Kidney (tissue), 14 donors: ENCODE data around the gene POSTN. TPM values are rescaled to one million over a fixed set of nuclear protein-coding genes. Genes with fewer than 3 reads are reported as not detected.
A peak's percentile ranks its signal among the peaks of the same experiment; 100 is the strongest.
"Not testable (repeated sequence)": the region's sequence is repeated elsewhere in the genome, so short reads cannot be mapped to it uniquely, and the experiment has no call there.

Experiments used
- DNase-seq, 5 donors: peaks; one replicate each; pipeline ENCODE4 v3.0.0-alpha.2; 2013 to 2020
- FAIRE-seq: peaks from 2 replicates; lab custom pipeline; 2012; peaks lifted over from hg19 to GRCh38; lab: Jason Lieb, UNC
- H3K27ac ChIP-seq, 2 donors: one replicate each; pipeline ENCODE4 v1.7.0; 2013; ENCODE audit warnings: low read depth in 2 of 2, low read length in 2 of 2, inconsistent platforms in 1 of 2
- H3K27me3 ChIP-seq: one replicate; pipeline ENCODE4 v1.7.1; 2013; ENCODE audit warnings: low read length, inconsistent platforms; ENCODE audit not compliant: control insufficient read depth, insufficient read depth
- H3K36me3 ChIP-seq, 3 donors: one replicate each; pipeline versions ENCODE4 v1.7.0 to v1.7.1; 2013; ENCODE audit warnings: low read length in 3 of 3, control low read depth in 1 of 3, inconsistent platforms in 1 of 3; ENCODE audit not compliant: insufficient read depth in 3 of 3, control insufficient read depth in 2 of 3
- H3K4me1 ChIP-seq, 3 donors: one replicate each; pipeline versions ENCODE4 v1.7.0 to v1.7.1; 2013; ENCODE audit warnings: low read length in 3 of 3, inconsistent platforms in 1 of 3, low read depth in 1 of 3; ENCODE audit not compliant: control insufficient read depth in 2 of 3, insufficient read depth in 2 of 3
- H3K4me3 ChIP-seq, 3 donors: one replicate each; pipeline versions ENCODE4 v1.7.0 to v1.8.1; 2013; ENCODE audit warnings: low read length in 3 of 3, control low read depth in 1 of 3, inconsistent platforms in 1 of 3
- H3K9ac ChIP-seq, 3 donors: one replicate each; pipeline versions ENCODE4 v1.7.0 to v1.7.1; 2013; ENCODE audit warnings: low read length in 3 of 3, control low read depth in 1 of 3, inconsistent platforms in 1 of 3
- H3K9me3 ChIP-seq, 3 donors: one replicate each; pipeline versions ENCODE4 v1.7.0 to v1.7.1; 2013; ENCODE audit warnings: low read length in 3 of 3, control low read depth in 1 of 3, inconsistent platforms in 1 of 3; ENCODE audit not compliant: control insufficient read depth in 2 of 3, insufficient read depth in 1 of 3
- intact Hi-C: fragments of 100-400 bp; cut with DNase I; formaldehyde crosslinking; loops from one replicate; pipeline ENCODE4 v1.11.1; 2022
- polyA plus RNA-seq: library from polyadenylated mRNA; stranded (reverse); fragments of 350-450 nt; fragmentation: Illumina TruSeq; extraction: RNeasy Lipid Tissue Mini Kit (QIAGEN cat#74804); gene quantifications from one replicate; pipeline ENCODE4 v1.2.3, GENCODE V29; 2014; ENCODE audit warnings: low read depth, low replicate concordance; ENCODE audit not compliant: insufficient read depth
- total RNA-seq: library from RNA; stranded (reverse); fragmentation: NEBNext Ultra II Directional; extraction: Animal tissue kit (Norgen Biotek cat#: 25700); gene quantifications from one replicate; pipeline ENCODE4 v1.2.1, GENCODE V29; 2021
- TF ChIP-seq, protein P1 (sequence below): IDR thresholded peaks from 3 replicates; pipeline ENCODE4 v1.5.1; 2012; ENCODE audit warnings: mild to moderate bottlenecking, moderate library complexity, borderline replicate concordance; ENCODE audit not compliant: insufficient read depth; ENCODE audit errors: extremely low read depth
- donor health status: control.
- donor health status: control.
- donor health status: control.
- donor health status: control.
- donor health status: control.
- donor health status: DM: yes; HTN: yes; CAD: no.
- donor health status: Normal renal cell carcinoma (clear cell type).

POSTN gene
- total and polyA plus RNA-seq, 2 donors from 2014 or later: 13.1 to 49.7 TPM

GRCh38 chr13:37597477-37598025 lies 1.0 kb downstream of the POSTN start:
- H3K36me3 ChIP-seq: no peaks in the 10 kb centered on the region
- H3K9me3 ChIP-seq: no peaks in the 10 kb centered on the region
- H3K9ac ChIP-seq: peak overlapping the region in 1 of 3 donors; percentile 25
- H3K27ac ChIP-seq: no peak overlapping the region
- TF ChIP-seq, protein P1, sequence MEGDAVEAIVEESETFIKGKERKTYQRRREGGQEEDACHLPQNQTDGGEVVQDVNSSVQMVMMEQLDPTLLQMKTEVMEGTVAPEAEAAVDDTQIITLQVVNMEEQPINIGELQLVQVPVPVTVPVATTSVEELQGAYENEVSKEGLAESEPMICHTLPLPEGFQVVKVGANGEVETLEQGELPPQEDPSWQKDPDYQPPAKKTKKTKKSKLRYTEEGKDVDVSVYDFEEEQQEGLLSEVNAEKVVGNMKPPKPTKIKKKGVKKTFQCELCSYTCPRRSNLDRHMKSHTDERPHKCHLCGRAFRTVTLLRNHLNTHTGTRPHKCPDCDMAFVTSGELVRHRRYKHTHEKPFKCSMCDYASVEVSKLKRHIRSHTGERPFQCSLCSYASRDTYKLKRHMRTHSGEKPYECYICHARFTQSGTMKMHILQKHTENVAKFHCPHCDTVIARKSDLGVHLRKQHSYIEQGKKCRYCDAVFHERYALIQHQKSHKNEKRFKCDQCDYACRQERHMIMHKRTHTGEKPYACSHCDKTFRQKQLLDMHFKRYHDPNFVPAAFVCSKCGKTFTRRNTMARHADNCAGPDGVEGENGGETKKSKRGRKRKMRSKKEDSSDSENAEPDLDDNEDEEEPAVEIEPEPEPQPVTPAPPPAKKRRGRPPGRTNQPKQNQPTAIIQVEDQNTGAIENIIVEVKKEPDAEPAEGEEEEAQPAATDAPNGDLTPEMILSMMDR: no peak
- DNase-seq (no peak), FAIRE-seq (no peak)
- peak overlapping the region in 1 of 3 donors; percentile 64 for H3K4me3 ChIP-seq
- intact Hi-C loops: no loop called here
- H3K4me1 ChIP-seq: no peaks in the 10 kb centered on the region
- H3K27me3 ChIP-seq: no peaks in the 10 kb centered on the region

DNA sequence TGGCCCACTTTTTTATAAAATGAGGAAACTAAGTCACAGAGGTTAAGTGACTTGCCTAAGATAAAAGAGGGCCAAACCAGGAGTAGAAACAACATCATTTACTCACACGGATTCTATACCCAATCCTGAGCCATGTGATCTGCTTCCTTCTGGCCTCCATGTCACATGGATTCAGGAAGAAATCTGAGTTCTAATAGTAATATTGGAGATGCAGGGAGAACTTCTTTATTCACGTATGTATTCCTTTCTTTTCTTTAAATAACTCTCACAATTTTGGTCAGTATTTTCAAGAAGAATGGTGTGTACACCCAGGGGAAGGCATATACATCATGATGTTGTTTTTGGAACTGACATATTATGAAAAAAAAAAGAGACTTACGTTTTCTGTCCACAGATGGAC lies 1.8 kb downstream of the POSTN start:
- DNase-seq (no peak), FAIRE-seq (no peak)
- H3K4me1 ChIP-seq: no peaks in the 10 kb centered on the region
- no peaks in the 10 kb centered on the region for H3K36me3 ChIP-seq
- no peak overlapping the region for H3K27ac ChIP-seq
- no peak overlapping the region for H3K9ac ChIP-seq
- H3K27me3 ChIP-seq: no peaks in the 10 kb centered on the region
- H3K4me3 ChIP-seq: no peak overlapping the region
- no peaks in the 10 kb centered on the region for H3K9me3 ChIP-seq
- TF ChIP-seq, protein P1: no peak
- intact Hi-C loops: no loop called here

GRCh38 chr13:37595162-37595561 lies 3.4 kb downstream of the POSTN start:
- Histone ChIP-seq H3K9me3 (no peaks in the 10 kb centered on the region), H3K27ac (no peak overlapping the region), H3K4me1 (no peaks in the 10 kb centered on the region), H3K9ac (no peak overlapping the region), H3K27me3 (no peaks in the 10 kb centered on the region), H3K36me3 (no peaks in the 10 kb centered on the region), H3K4me3 (no peak overlapping the region)
- TF ChIP-seq, protein P1: no peak
- FAIRE-seq (no peak), DNase-seq (peak in 1 of 5 donors; percentile 19)
- intact Hi-C loops: no loop called here

DNA sequence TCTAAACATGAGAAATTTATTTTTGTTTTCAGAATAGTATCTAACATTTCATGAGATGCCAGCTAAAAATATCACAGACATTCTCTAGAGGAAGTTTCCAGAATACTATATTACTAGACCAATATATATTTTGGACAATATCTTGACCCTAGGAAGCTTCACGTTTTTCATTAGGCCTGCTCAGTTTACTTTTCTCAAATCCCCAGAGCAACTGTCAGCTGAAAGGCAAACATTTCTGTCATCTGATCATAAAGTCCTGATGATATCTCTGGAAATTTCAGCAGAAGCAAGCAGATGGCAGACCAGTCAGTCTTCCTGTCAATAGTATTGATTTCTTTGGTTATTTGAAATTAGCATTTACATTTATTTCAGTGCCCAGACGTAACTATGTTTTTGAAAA lies 4.0 kb downstream of the POSTN start:
- intact Hi-C loops: no loop called here
- H3K4me1 ChIP-seq: no peaks in the 10 kb centered on the region
- FAIRE-seq: no peak

GRCh38 chr13:37589381-37589780 lies 9.2 kb downstream of the POSTN start:
- FAIRE-seq, intact Hi-C loops: not testable (repeated sequence)

More for the DNA sequence above, 4.0 kb downstream of the POSTN start:
- H3K4me3 ChIP-seq: no peak overlapping the region
- H3K27ac ChIP-seq: no peak overlapping the region
- no peak overlapping the region for H3K9ac ChIP-seq
- H3K27me3 ChIP-seq: no peaks in the 10 kb centered on the region
- H3K36me3 ChIP-seq: no peaks in the 10 kb centered on the region
- TF ChIP-seq, protein P1: no peak
- DNase-seq: no peak
- no peaks in the 10 kb centered on the region for H3K9me3 ChIP-seq

More at GRCh38 chr13:37589381-37589780, 9.2 kb downstream of the POSTN start:
- H3K4me1 ChIP-seq, DNase-seq, H3K4me3 ChIP-seq, H3K27ac ChIP-seq, H3K27me3 ChIP-seq, H3K9ac ChIP-seq, H3K9me3 ChIP-seq, H3K36me3 ChIP-seq: not testable (repeated sequence)
